Loucy (cell line): ENCODE results near the gene PCIF1.

ENCODE experiments used
- CTCF ChIP-seq: fragments of 200-600 bp; sonication (generic); conservative IDR thresholded peaks from 2 replicates; pipeline ENCODE4 v1.5.1; 2014; ENCODE audit warnings: mild to moderate bottlenecking, antibody characterized with exemption, low read length
- EZH2phosphoT487 ChIP-seq: fragments of 200-600 bp; IDR thresholded peaks from 2 replicates; pipeline ENCODE4 v1.6.1; 2018; ENCODE audit warnings: antibody characterized with exemption, mild to moderate bottlenecking, moderate library complexity, borderline replicate concordance

- TF ChIP-seq CTCF (no peak), EZH2phosphoT487 (no peak)
Measured at GRCh38 chr20:45950330-45950646, 15.8 kb downstream of the PCIF1 start.
